ENCODE results near the gene NOS1AP.

The NOS1AP gene

DNA sequence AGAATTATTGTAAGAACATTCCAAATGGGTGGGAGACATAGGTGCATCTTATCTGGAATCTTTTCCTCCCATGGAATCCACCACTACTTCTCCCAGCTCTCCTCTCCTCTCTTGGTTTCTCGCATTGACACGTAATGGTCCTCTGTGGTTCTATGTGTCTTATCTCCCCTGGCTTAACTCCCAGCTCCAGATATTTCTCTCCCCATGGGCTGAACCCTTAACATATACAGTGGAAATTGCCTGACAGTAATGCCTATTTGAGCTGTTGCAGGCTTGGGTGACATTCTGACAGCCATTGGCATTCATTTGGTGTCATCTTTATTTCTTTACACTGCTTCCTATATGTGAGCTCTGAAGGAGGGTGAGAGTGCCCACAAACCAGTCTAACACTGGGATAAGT is 188.9 kb downstream of the NOS1AP start:
- Histone ChIP-seq H3K36me3 (replicated peaks; ENCODE audit: insufficient read depth, low read length) (no peaks in the 10 kb centered on the region), H3K9ac (ENCODE audit: low read length) (no peak overlapping the region), H3K79me2 (ENCODE audit: low read length) (no peaks in the 10 kb centered on the region), H3K4me2 (ENCODE audit: low read depth, low read length) (no peak overlapping the region), H3K9me2 (replicated peaks; ENCODE audit: insufficient read depth, low read length) (no peaks in the 10 kb centered on the region), H3K9me3 (replicated peaks; ENCODE audit: insufficient read depth, low read length) (no peaks in the 10 kb centered on the region), H3K4me3 (ENCODE audit: low read length) (no peak overlapping the region), H3K27me3 (replicated peaks; ENCODE audit: insufficient read depth, low read length) (no peaks in the 10 kb centered on the region), H3F3A (ENCODE audit: insufficient read depth, low read length) (no peaks in the 10 kb centered on the region), H3K4me1 (ENCODE audit: low read length) (0 out of 2 replicates have a peak, but pooled peaks cover 1% of the 10 kb centered on the region), H2AFZ (ENCODE audit: low read length) (no peak overlapping the region), H4K20me1 (ENCODE audit: insufficient read depth, low read length) (no peaks in the 10 kb centered on the region), H3K27ac (ENCODE audit: low read length) (no peak overlapping the region)
- TF ChIP-seq EZH2phosphoT487 (IDR thresholded peaks at IDR 0.05; ENCODE audit: low read length) (no peak), EZH2 (optimal IDR thresholded peaks at IDR 0.05; ENCODE audit: low read depth, low read length) (no peak)
- TF ChIP-seq, protein P1, sequence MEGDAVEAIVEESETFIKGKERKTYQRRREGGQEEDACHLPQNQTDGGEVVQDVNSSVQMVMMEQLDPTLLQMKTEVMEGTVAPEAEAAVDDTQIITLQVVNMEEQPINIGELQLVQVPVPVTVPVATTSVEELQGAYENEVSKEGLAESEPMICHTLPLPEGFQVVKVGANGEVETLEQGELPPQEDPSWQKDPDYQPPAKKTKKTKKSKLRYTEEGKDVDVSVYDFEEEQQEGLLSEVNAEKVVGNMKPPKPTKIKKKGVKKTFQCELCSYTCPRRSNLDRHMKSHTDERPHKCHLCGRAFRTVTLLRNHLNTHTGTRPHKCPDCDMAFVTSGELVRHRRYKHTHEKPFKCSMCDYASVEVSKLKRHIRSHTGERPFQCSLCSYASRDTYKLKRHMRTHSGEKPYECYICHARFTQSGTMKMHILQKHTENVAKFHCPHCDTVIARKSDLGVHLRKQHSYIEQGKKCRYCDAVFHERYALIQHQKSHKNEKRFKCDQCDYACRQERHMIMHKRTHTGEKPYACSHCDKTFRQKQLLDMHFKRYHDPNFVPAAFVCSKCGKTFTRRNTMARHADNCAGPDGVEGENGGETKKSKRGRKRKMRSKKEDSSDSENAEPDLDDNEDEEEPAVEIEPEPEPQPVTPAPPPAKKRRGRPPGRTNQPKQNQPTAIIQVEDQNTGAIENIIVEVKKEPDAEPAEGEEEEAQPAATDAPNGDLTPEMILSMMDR (IDR thresholded peaks at IDR 0.05; ENCODE audit: low read length) = no peak
- no peak for DNase-seq

DNA sequence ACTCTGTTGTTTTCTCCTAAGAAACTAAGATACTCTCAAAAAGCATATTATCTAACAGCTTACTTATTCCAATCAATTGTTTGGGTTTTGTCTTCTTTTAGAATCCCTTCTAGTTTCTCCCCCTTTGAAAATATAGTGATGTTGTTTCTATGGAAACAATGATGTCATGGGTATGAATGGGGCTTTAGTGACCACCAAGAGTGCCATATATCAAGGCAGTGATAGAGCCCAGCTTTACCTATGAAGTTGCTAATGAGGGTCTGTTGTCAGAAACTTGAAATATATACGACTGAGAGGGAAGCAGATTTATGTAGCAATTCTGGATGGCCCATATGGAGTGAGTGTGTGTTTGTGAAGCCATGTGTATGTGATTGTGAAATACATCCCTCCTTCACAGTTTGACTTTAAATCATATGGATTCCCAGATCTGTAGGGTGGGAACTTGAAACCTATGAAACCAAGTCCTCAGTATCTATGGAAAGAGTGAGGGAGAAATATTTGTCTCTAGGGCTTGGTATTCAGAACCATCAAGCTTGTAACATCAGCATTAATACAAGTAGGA is 190.5 kb downstream of the NOS1AP start:
- Histone ChIP-seq H3K4me2 (ENCODE audit: low read depth, low read length) (no peak overlapping the region), H3K4me1 (ENCODE audit: low read length) (peaks cover 8% of the 10 kb centered on the region; the same call in 1 of the 2 replicates), H4K20me1 (ENCODE audit: insufficient read depth, low read length) (no peaks in the 10 kb centered on the region), H3K27ac (ENCODE audit: low read length) (no peak overlapping the region), H2AFZ (ENCODE audit: low read length) (no peak overlapping the region), H3K27me3 (replicated peaks; ENCODE audit: insufficient read depth, low read length) (no peaks in the 10 kb centered on the region), H3K9ac (ENCODE audit: low read length) (no peak overlapping the region), H3K4me3 (ENCODE audit: low read length) (no peak overlapping the region), H3K36me3 (replicated peaks; ENCODE audit: insufficient read depth, low read length) (no peaks in the 10 kb centered on the region), H3K9me3 (replicated peaks; ENCODE audit: insufficient read depth, low read length) (no peaks in the 10 kb centered on the region), H3K9me2 (replicated peaks; ENCODE audit: insufficient read depth, low read length) (no peaks in the 10 kb centered on the region), H3K79me2 (ENCODE audit: low read length) (no peaks in the 10 kb centered on the region), H3F3A (ENCODE audit: insufficient read depth, low read length) (no peaks in the 10 kb centered on the region)
- DNase-seq = no peak
- TF ChIP-seq EZH2phosphoT487 (IDR thresholded peaks at IDR 0.05; ENCODE audit: low read length) = no peak
- TF ChIP-seq, protein P1 (IDR thresholded peaks at IDR 0.05; ENCODE audit: low read length) = no peak
- no peak for TF ChIP-seq EZH2 (optimal IDR thresholded peaks at IDR 0.05; ENCODE audit: low read depth, low read length)

DNA sequence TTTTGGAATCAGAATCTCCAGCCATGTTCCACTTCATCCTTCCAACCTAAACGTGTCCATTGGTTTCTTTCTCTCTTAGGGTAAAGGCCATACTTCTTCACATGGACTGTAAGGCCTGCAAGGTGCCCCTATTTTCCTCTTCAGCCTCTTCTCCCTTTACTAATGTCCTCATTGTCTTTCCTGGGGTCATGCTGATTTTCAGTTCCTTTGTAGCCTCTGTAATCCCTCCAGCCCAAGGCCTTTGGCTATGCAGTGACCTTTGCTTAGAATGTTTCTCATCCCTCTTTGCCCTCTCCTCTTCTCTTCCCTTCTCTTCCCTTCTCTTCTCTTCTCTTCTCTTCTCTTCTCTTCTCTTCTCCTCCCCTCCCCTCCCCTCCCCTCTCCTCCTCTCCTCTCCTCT is 194.6 kb downstream of the NOS1AP start:
- Histone ChIP-seq H4K20me1 (ENCODE audit: insufficient read depth, low read length) (no peaks in the 10 kb centered on the region), H3K36me3 (replicated peaks; ENCODE audit: insufficient read depth, low read length) (no peaks in the 10 kb centered on the region), H3K9ac (ENCODE audit: low read length) (no peak overlapping the region), H3K4me2 (ENCODE audit: low read depth, low read length) (no peak overlapping the region), H3K9me2 (replicated peaks; ENCODE audit: insufficient read depth, low read length) (no peaks in the 10 kb centered on the region), H3K27me3 (replicated peaks; ENCODE audit: insufficient read depth, low read length) (no peaks in the 10 kb centered on the region), H3F3A (ENCODE audit: insufficient read depth, low read length) (peaks cover 24% of the 10 kb centered on the region), H3K4me3 (ENCODE audit: low read length) (no peak overlapping the region), H3K9me3 (replicated peaks; ENCODE audit: insufficient read depth, low read length) (no peaks in the 10 kb centered on the region), H3K79me2 (ENCODE audit: low read length) (no peaks in the 10 kb centered on the region), H3K27ac (ENCODE audit: low read length) (no peak overlapping the region), H2AFZ (ENCODE audit: low read length) (no peak overlapping the region), H3K4me1 (ENCODE audit: low read length) (peaks cover 36% of the 10 kb centered on the region)
- no peak for DNase-seq
- TF ChIP-seq EZH2 (optimal IDR thresholded peaks at IDR 0.05; ENCODE audit: low read depth, low read length) (no peak), EZH2phosphoT487 (IDR thresholded peaks at IDR 0.05; ENCODE audit: low read length) (no peak)
- TF ChIP-seq, protein P1 (IDR thresholded peaks at IDR 0.05; ENCODE audit: low read length) = no peak
